Ascending aorta (tissue), 2 donors: ENCODE results near the gene CBARP. TPM values are rescaled to one million over a fixed set of nuclear protein-coding genes. Genes with fewer than 3 reads are reported as not detected.

Experiments used
- DNase-seq, 2 donors: peaks; one replicate each; pipeline ENCODE4 v3.0.0-alpha.2; 2019; ENCODE audit warnings: low spot score in 2 of 2
- H3K27ac ChIP-seq, 2 donors: fragments of 200-600 bp; sonication (generic); one replicate each; pipeline ENCODE4 v1.5.1; 2016 to 2017; ENCODE audit warnings: mild to moderate bottlenecking in 1 of 2
- H3K27me3 ChIP-seq: fragments of 200-600 bp; sonication (generic); one replicate; pipeline ENCODE4 v1.5.1; 2017
- H3K36me3 ChIP-seq, 2 donors: fragments of 200-600 bp; sonication (generic); one replicate each; pipeline ENCODE4 v1.5.1; 2016
- H3K4me1 ChIP-seq, 2 donors: fragments of 200-600 bp; sonication (generic); one replicate each; pipeline ENCODE4 v1.5.1; 2016 to 2017; ENCODE audit warnings: mild to moderate bottlenecking in 1 of 2
- H3K4me3 ChIP-seq, 2 donors: fragments of 200-600 bp; sonication (generic); one replicate each; pipeline ENCODE4 v1.5.1; 2016 to 2017; ENCODE audit warnings: mild to moderate bottlenecking in 1 of 2
- H3K9me3 ChIP-seq, 2 donors: fragments of 200-600 bp; sonication (generic); one replicate each; pipeline ENCODE4 v1.5.1; 2016
- CTCF ChIP-seq, 3 experiments: fragments of 200-600 bp in 2 of 3; fragments of 450-650 bp in 1 of 3; sonication (generic) in 2 of 3; IDR thresholded peaks; one replicate each; pipeline ENCODE4 v1.5.1; 2016 to 2019; ENCODE audit warnings: antibody characterized with exemption in 3 of 3, mild to moderate bottlenecking in 1 of 3, moderate library complexity in 1 of 3
- intact Hi-C: fragments of 100-400 bp; cut with DNase I; formaldehyde crosslinking; loops from one replicate; pipeline ENCODE4 v1.15.1; 2023
- total RNA-seq: library from RNA; depleted of rRNA; stranded (reverse); fragments of >200 nt; gene quantifications from one replicate; pipeline ENCODE4 v1.1.0, GENCODE V29; 2016

The CBARP gene
- total RNA-seq, 1 donor from 2014 or later, result 1.9 TPM

GRCh38 chr19:1220976-1221903, 16.6 kb downstream of the CBARP start:
- H3K4me1 ChIP-seq, result peaks cover 7 to 38% of the 10 kb centered on the region in 2 donors
- peak overlapping the region; percentile 12 to 57 for H3K27ac ChIP-seq
- intact Hi-C loops, result loop anchor here (1.0 to 2.0 kb wide), 2 partner anchors 19 to 46 kb away; no protein-coding TSS in a partner anchor
- DNase-seq, result peak in 1 of 2 donors; percentile 83
- peaks cover 48 to 57% of the 10 kb centered on the region in 2 donors for H3K36me3 ChIP-seq
- peak; percentile 63 to 80 (median 74) for TF ChIP-seq CTCF (IDR thresholded peaks at IDR 0.05)
- no peak overlapping the region for H3K4me3 ChIP-seq
- no peaks in the 10 kb centered on the region for H3K27me3 ChIP-seq
- H3K9me3 ChIP-seq, result no peaks in the 10 kb centered on the region

- no peak overlapping the region for H3K4me3 ChIP-seq
- intact Hi-C loops, result loop anchor here (2.0 kb wide), 1 partner anchor 46 kb away; no protein-coding TSS in a partner anchor
- no peak for DNase-seq
- TF ChIP-seq CTCF (IDR thresholded peaks at IDR 0.05), result no peak
- no peaks in the 10 kb centered on the region for H3K9me3 ChIP-seq
- peaks cover 44 to 49% of the 10 kb centered on the region in 2 donors for H3K36me3 ChIP-seq
- no peaks in the 10 kb centered on the region for H3K27me3 ChIP-seq
- H3K27ac ChIP-seq, result peak overlapping the region; percentile 12 to 32
- peaks cover 14 to 45% of the 10 kb centered on the region in 2 donors for H3K4me1 ChIP-seq
These were observed 17.3 kb downstream of the CBARP start for GRCh38 chr19:1220477-1220930.

- Histone ChIP-seq H3K27ac (peak overlapping the region; percentile 32 to 98), H3K4me1 (peaks cover 17 to 51% of the 10 kb centered on the region in 2 donors)
- no peak for DNase-seq
These were observed 17.9 kb downstream of the CBARP start for GRCh38 chr19:1219786-1220476.

GRCh38 chr19:1218751-1219567, 18.8 kb downstream of the CBARP start:
- Histone ChIP-seq H3K4me1 (peaks cover 25 to 58% of the 10 kb centered on the region in 2 donors), H3K27ac (peak overlapping the region; percentile 92 to 98), H3K27me3 (no peaks in the 10 kb centered on the region), H3K9me3 (no peaks in the 10 kb centered on the region), H3K36me3 (peaks cover 31 to 36% of the 10 kb centered on the region in 2 donors), H3K4me3 (no peak overlapping the region)
- DNase-seq, result no peak
- TF ChIP-seq CTCF (IDR thresholded peaks at IDR 0.05), result no peak
- intact Hi-C loops, result loop anchor here (10.0 kb wide), 1 partner anchor 294 kb away; the partner anchor contains the start of gene ARID3A

More at GRCh38 chr19:1219786-1220476, 17.9 kb downstream of the CBARP start:
- Histone ChIP-seq H3K9me3 (no peaks in the 10 kb centered on the region), H3K36me3 (peaks cover 40 to 44% of the 10 kb centered on the region in 2 donors), H3K27me3 (no peaks in the 10 kb centered on the region), H3K4me3 (no peak overlapping the region)
- TF ChIP-seq CTCF (IDR thresholded peaks at IDR 0.05), result no peak
- intact Hi-C loops, result loop anchor here (2.0 to 10.0 kb wide), 2 partner anchors 47 to 295 kb away; partner anchors contain the start of gene ARID3A

- intact Hi-C loops, result loop anchor here (10.0 kb wide), 1 partner anchor 293 kb away; the partner anchor contains the start of gene ARID3A
- no peaks in the 10 kb centered on the region for H3K9me3 ChIP-seq
- H3K36me3 ChIP-seq, result peaks cover 20% of the 10 kb centered on the region in 2 donors
- DNase-seq, result no peak
- H3K27me3 ChIP-seq, result no peaks in the 10 kb centered on the region
- H3K27ac ChIP-seq, result peak overlapping the region; percentile 92 to 98
- peaks cover 30 to 66% of the 10 kb centered on the region in 2 donors for H3K4me1 ChIP-seq
- no peak overlapping the region for H3K4me3 ChIP-seq
- no peak for TF ChIP-seq CTCF (IDR thresholded peaks at IDR 0.05)
These were observed 20.4 kb downstream of the CBARP start for GRCh38 chr19:1217366-1217765.
